ENCODE data around the gene TMEM134. TPM values are rescaled to one million over a fixed set of nuclear protein-coding genes. Genes with fewer than 3 reads are reported as not detected.

The TMEM134 gene
- total RNA-seq, 1 donor from 2014 or later, result 76.1 TPM

DNA sequence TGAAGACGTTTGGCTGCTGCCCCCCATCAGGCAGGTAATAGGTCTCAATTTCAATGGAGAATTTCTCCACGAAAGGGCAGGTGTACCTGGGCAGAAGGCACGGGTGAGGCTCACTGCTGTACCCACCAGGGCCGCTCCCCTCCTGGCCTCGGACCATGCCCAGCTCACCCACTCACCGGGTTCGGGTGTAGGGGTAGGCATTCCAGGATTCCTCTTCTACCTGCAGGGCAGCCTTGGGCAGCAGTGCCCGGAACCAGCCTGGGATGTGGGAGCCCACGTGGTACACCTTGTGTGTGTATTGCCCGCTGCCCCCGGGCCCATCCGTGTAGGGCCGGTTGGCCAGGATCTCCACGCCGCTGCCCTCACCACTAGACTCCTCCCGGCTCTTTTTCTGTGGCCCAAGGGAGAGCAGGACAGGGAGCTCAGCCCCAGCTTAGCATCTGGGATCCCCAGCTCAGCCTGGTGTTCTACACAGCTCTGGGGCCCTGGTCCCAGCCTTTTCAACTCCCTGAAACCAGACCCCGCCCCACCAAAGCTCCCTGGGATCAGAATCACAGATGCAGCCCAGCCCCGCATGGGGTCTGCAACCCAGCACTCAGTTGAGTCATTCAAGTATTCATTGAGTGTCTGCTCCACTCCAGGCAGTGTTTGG is 33.4 kb upstream of the TMEM134 start:
- no peak for DNase-seq (ENCODE audit: low spot score)

DNA sequence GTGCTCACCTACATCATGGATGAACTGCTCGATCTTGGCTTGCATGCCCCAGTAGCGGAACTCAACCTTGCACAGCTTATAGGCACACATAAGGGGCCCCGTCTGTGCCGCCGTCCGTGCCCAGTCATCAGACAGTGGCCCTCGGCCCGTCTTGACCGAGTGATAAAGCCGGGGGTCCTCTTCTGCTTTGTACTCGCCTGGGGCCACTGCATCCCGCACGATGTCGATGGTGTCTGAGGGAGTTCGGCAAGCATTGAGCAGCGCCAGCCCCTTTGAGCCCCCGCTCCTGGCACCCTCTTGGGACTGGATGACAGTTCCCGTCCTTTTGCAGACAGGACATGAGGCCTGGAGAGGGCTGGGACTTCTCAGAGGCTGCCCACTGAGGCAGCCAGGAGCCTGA is 32.8 kb upstream of the TMEM134 start:
- intact Hi-C loops (cut with DNase I), result no loop called here
- no peak for DNase-seq (ENCODE audit: low spot score)

More for the DNA sequence above, 33.4 kb upstream of the TMEM134 start:
- intact Hi-C loops (cut with DNase I), result no loop called here

DNA sequence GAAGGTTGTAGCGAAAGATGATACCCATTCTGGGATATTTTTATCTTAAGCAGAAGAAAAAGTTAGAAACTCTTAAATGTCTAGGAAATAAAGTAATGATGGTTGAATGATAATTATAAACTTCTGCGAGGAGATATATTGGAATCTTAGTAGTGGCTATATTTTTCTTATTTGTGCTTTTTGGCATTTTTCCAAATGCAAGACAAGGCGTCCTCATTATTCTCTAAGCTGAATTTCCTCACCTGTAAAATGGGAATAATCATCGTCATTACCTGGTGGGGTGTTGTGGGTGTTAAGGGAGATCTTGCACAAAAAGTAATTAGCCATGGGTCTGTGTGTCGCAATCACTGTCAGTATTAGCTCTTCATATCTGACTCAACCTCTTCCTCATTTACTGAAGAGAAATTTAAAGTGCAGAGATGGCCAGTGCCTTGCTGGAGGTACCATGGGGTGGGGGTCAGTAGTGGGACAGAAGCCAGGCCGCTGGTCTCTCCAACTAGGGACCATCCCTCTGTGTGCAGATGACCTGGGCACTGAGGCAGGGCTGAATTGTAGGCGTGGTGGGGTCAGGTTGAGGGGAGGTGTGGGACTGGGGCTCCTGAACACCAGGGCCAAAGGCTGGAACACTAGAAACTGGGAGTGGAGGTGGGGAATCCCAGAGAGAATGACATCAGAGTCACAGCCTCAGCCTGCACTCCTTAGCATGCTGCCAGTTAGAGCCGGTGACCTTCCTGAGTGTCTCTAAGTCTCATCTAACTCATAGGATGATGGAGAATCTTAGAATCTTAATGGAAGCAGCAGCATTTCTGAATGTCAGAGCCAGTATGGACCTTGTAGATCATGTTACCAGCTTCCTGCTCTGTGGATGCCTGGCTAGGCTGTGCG is 32.0 kb upstream of the TMEM134 start:
- no peak for DNase-seq (ENCODE audit: low spot score)
- intact Hi-C loops (cut with DNase I), result no loop called here

- no peak for DNase-seq (ENCODE audit: low spot score)
- intact Hi-C loops (cut with DNase I), result no loop called here
Measured at GRCh38 chr11:67500484-67500821, 31.4 kb upstream of the TMEM134 start.

DNA sequence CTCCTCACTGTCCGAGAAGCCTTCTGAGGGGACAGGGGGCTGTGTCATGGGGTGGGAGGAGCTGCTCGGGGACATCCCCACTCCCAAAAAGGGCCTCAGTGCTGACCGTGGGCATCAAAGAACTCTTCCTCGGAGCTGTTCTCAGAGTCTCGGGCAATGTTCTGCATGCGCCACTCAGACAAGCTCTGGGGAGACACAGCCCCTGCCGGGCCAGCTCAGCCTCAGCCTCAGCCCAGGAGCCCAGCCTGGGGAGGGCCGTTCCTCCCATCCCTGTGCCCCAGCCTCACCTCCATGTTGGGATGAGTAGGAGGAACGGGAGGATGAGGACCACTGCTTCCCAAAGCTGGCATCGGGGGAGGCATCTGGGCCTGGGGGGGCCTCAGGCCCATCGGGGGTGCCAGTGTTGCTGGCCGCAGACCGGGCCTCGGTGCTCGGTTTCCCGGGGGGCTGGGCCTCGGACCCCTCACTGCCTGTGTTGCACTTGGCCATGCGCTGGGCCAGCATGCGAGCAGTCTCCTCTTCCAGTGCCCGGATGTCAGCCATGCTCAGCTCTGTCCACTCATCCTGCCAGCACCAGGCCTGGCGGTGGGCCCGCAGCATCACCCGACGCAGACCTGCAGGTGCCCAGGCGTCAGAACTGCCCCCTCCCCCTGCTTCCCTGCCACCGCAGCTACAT is 30.9 kb upstream of the TMEM134 start:
- intact Hi-C loops (cut with DNase I), result no loop called here
- no peak for DNase-seq (ENCODE audit: low spot score)

DNA sequence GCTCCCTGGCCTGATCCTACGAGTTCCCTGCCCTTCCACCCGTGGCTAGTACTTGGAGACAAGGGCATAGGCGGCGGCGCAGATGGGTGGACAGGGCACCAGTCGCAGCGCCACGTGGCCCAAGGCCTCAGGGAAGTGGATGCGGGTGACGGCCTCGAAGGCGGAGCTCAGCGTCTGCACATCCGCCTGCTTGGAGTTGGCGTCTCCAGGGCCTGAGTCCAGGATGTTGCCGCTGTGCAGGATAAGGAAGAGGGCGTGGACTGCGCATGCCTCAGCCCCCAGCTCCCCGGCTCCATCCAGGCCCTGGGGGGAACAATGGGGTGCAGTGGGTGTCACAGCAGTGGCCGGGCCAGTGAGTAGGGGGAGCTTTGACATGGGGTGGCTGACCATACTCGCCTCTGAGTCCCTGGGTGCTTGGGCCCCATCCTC is 29.5 kb upstream of the TMEM134 start:
- intact Hi-C loops (cut with DNase I), result no loop called here
- no peak for DNase-seq (ENCODE audit: low spot score)

- no peak for DNase-seq (ENCODE audit: low spot score)
- intact Hi-C loops (cut with DNase I), result no loop called here
Measured at GRCh38 chr11:67497656-67498291, 28.7 kb upstream of the TMEM134 start.

- intact Hi-C loops (cut with DNase I), result no loop called here
- DNase-seq (ENCODE audit: low spot score), result no peak
Measured at GRCh38 chr11:67496113-67496512, 27.1 kb upstream of the TMEM134 start.

DNA sequence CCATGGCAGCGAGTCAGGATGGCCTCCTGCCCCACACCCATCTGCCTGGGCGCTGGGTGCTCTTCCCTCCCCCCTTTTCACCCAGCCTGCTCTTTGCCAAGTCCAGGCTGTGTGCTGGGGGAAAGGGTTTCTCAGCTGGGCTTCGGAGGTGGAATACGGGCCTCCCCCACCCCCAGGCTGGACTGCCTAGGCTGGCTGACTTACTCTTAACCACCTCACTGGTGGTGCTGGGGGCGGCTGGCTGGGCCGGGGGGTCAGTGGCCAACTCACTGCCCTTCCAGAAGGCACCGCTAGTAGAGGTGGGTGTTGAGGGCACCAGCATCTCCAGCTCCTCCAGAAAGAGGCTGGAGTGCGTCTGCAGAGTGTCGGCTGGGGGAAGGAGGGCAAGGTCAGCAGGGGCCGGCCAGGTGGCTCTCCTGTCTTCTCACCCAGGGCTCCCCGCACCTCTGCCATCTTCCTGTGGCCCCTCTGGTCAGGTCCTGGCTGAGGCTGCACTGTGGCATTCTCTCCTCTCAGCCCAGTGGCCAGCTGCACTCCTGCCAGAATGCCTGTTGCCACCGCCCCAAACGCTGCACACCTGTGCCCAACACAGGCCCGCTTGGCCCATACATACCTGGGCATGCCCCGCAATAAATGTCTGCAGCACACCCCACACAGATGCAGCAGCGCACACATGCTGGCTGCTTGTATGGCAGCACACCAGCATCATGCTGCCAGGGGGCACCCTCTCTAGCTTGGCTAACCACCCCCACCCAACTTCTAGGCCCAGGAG is 26.4 kb upstream of the TMEM134 start:
- intact Hi-C loops (cut with DNase I), result no loop called here
- DNase-seq (ENCODE audit: low spot score), result no peak

DNA sequence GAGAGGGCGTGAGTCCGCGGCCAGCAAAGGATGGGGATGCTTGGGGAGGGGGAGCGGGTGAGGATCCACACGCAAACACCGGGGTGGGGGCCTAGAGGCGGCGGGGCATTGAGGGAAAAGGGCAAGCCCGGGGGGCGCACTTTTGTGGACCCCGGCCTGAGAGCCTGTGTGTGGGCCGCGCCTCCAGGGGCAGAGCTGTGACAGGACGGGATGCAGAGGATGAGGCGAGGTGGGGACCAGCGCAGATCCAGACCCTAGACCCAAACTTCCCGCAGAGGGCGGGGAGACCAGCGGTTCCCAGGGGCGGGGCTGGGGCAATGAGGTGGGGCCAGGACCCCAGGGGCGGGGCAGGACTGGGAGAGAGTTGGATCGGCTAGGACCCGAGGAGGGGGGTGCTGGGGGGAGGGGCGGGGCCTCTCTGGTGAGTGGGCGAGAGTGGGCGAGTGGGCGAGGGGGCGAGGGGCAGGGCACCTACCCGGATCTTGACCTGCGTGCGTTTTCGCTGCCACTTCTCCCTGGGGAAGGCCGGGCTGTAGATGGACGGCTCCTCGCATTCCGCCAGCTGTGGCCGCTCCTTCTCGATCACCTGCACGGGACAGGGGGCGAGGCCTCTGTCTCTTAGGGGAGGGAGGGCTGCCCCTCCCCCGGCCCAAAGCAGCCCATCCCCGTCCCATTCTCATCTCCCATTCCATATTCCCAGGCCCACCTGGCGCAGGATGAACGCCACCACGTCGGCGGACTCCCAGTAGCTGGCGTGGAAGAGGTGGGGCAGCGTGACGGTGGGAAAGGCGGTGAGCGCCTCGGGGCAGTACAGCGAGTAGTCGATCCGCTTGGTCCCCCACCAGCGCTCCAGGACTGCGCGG is 25.6 kb upstream of the TMEM134 start:
- intact Hi-C loops (cut with DNase I), result no loop called here

DNA sequence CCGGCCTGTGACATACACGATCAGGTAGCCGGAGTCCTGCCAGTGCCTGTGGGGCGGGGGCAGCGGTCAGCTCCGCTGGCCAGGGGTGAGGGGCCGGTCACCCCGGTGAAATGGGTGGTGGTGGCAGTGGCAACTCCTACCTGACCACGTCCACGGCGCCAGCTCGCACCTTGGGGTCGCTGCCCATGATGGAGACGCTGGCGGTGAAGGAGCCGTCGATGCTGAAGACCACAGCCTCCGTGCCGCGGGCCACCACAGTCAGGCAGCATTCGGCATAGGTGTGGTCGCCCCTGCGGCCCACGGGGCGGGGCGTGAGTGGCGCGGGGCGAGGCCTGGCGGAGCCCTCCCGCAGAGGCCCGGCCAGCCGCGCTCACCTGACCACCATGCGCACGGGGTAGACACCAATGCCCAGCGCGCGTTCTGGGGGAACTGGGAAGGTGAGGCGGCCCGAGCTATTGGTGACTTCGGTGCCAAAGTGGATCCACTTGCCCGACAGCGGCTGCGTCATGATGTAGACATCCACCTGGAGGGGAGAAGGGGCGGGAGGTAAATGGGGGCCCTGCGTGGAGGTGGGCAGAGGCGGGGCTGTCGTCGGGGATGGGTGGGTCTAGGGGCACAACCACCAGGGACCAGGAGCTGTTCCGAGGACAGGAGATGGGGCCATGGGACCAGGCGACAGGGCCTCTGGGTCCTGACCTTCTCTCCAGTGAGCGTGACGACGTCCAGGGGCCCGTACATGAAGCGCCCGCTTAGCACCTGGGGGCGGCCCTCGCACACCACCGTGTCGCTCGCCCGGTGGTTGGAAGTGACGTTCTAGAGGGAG is 24.7 kb upstream of the TMEM134 start:
- no peak for DNase-seq (ENCODE audit: low spot score)
- intact Hi-C loops (cut with DNase I), result no loop called here

More for the DNA sequence above, 25.6 kb upstream of the TMEM134 start:
- no peak for DNase-seq (ENCODE audit: low spot score)

- no peak for DNase-seq (ENCODE audit: low spot score)
- intact Hi-C loops (cut with DNase I), result no loop called here
Measured at GRCh38 chr11:67492801-67493547, 23.9 kb upstream of the TMEM134 start.

DNA sequence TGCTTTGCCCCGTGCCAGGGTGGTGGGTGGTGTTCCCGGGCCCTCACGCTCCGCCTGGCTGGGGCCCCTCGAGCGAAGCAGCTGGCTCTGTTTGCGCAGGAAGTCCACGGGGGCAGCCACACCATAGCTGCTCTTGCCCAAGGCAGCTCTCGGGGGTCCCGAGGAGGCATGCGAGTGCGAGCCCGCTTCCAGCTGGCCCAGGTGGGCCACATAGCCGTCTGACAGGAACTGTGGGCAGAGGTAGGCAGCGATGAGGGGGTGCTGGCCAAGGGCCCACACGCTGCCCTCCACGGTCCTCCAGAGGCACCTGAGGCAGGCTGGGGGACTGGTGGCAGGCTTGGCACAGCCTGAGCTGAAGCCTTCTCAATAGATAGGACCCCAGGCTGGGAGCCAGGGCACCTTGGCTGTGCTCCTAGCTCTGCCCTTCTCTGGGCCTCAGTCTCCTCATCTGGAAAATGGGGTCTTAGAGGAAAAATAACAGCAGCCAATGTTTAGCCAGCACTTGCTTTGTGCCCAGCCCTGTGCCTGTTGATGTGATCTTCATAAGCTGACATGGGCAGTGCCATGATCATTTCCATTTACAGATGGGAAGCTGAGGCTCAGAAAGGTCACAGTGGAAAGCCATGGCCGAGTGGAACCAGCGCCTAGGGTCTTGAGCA is 23.1 kb upstream of the TMEM134 start:
- intact Hi-C loops (cut with DNase I), result no loop called here
- DNase-seq (ENCODE audit: low spot score), result no peak

GRCh38 chr11:67491276-67492068 is 22.4 kb upstream of the TMEM134 start:
- intact Hi-C loops (cut with DNase I), result no loop called here
- no peak for DNase-seq (ENCODE audit: low spot score)

- intact Hi-C loops (cut with DNase I), result no loop called here
- no peak for DNase-seq (ENCODE audit: low spot score)
Measured at GRCh38 chr11:67490727-67491065, 21.6 kb upstream of the TMEM134 start.
